GM12865 (cell line): ENCODE results near the gene GABRP.

Source experiments
- DNase-seq: peaks from one replicate; pipeline ENCODE4 v3.0.0; 2010; ENCODE audit warnings: low read depth
- H3K4me3 ChIP-seq: 2 replicates; pipeline ENCODE4 v1.5.1; 2011; ENCODE audit warnings: mild to moderate bottlenecking, low read depth, low read length, control low read depth
- CTCF ChIP-seq: IDR thresholded peaks from 2 replicates; pipeline ENCODE4 v1.5.1; 2011; ENCODE audit warnings: low read length, control low read depth, low read depth, inconsistent platforms; ENCODE audit not compliant: insufficient read depth; ENCODE audit errors: missing control alignments

Gene GABRP

GRCh38 chr5:170741801-170742200 lies 41.7 kb upstream of the GABRP start:
- no peak for TF ChIP-seq CTCF

GRCh38 chr5:170743876-170744212 lies 39.7 kb upstream of the GABRP start:
- DNase-seq: no peak
- H3K4me3 ChIP-seq: no peak overlapping the region
- no peak for TF ChIP-seq CTCF

More at GRCh38 chr5:170741801-170742200, 41.7 kb upstream of the GABRP start:
- H3K4me3 ChIP-seq: no peak overlapping the region
- DNase-seq: no peak

- DNase-seq: no peak
- no peak for TF ChIP-seq CTCF
- H3K4me3 ChIP-seq: no peak overlapping the region
Observed at GRCh38 chr5:170745481-170746071, 37.9 kb upstream of the GABRP start.

- H3K4me3 ChIP-seq: no peak overlapping the region
- no peak for TF ChIP-seq CTCF
- DNase-seq: no peak
Observed at GRCh38 chr5:170746075-170746960, 37.2 kb upstream of the GABRP start.

GRCh38 chr5:170746961-170747340 lies 36.6 kb upstream of the GABRP start:
- no peak overlapping the region for H3K4me3 ChIP-seq
- DNase-seq: no peak
- TF ChIP-seq CTCF: no peak

GRCh38 chr5:170747357-170747756 lies 36.2 kb upstream of the GABRP start:
- no peak for TF ChIP-seq CTCF
- H3K4me3 ChIP-seq: no peak overlapping the region
- no peak for DNase-seq
